Bronchus fibroblast of lung (primary cell): ENCODE results near the gene CRTAP. TPM values are rescaled to one million over a fixed set of nuclear protein-coding genes. Genes with fewer than 3 reads are reported as not detected.

ENCODE experiments used
- total RNA-seq: library from RNA; depleted of rRNA; stranded (reverse); fragments of >200 nt; gene quantifications from 2 replicates; pipeline ENCODE4 v1.2.3, GENCODE V29; 2015

CRTAP gene
- 200 and 206 TPM in 2 replicates for total RNA-seq

GRCh38 chr3:33113772-33114621 lies at the start of gene CRTAP:
CRTAP (plus strand) TSS chr3:33114014; CDS start chr3:33114078, 64 bp downstream.

Other genes starting within 250 kb of the CRTAP start
- not detected in 2 replicates for gene CCR4, start 162.4 kb upstream of the CRTAP start, total RNA-seq
- 61.8 and 63.2 TPM in 2 replicates for gene GLB1, start 16.9 kb upstream of the CRTAP start, total RNA-seq
- gene TMPPE, start 16.9 kb upstream of the CRTAP start, total RNA-seq: 1.8 and 2.1 TPM in 2 replicates
- gene SUSD5, start 104.8 kb downstream of the CRTAP start, total RNA-seq: 3.4 and 6.2 TPM in 2 replicates
- 12.3 and 14.3 TPM in 2 replicates for gene FBXL2, start 163.4 kb downstream of the CRTAP start, total RNA-seq